Activated CD8-positive, alpha-beta T cell treated with anti-CD3 and anti-CD28 coated beads for 36 hours (primary cell): ENCODE data around the gene ABCD2. TPM values are rescaled to one million over a fixed set of nuclear protein-coding genes. Genes with fewer than 3 reads are reported as not detected.
"Not testable (repeated sequence)": the region's sequence is repeated elsewhere in the genome, so short reads cannot be mapped to it uniquely, and the experiment has no call there.

ENCODE experiments used
- ATAC-seq: fragments of 200-7000 bp; cut with Tn5 transposase; one replicate; pipeline ENCODE4 v1.10.0; 2021; ENCODE audit warnings: mild to moderate bottlenecking, moderate library complexity
- CTCF ChIA-PET: fragments of 350-600 bp; sonication (Branson Sonifier 250); formaldehyde crosslinking; loops from one replicate; lab custom pipeline; 2021; ENCODE audit warnings: antibody characterized with exemption; lab: Charles Lee
- POLR2A ChIA-PET: fragments of 350-600 bp; sonication (Branson Sonifier 250); formaldehyde crosslinking; loops from one replicate; lab custom pipeline; 2021; ENCODE audit warnings: antibody characterized with exemption; lab: Charles Lee
- DNase-seq: peaks from one replicate; pipeline ENCODE4 v3.0.0-alpha.2; 2020
- H3K27ac Mint-ChIP-seq: one replicate; pipeline ENCODE4 v1.8.0; 2021; ENCODE audit warnings: mild to moderate bottlenecking, mixed read lengths
- H3K27me3 Mint-ChIP-seq: one replicate; pipeline ENCODE4 v1.8.0; 2021; ENCODE audit warnings: mixed read lengths
- H3K36me3 Mint-ChIP-seq: one replicate; pipeline ENCODE4 v1.8.0; 2021; ENCODE audit warnings: low read depth, mixed read lengths
- H3K4me1 Mint-ChIP-seq: one replicate; pipeline ENCODE4 v1.8.0; 2021; ENCODE audit warnings: low read depth, mixed read lengths
- H3K4me3 Mint-ChIP-seq: one replicate; pipeline ENCODE4 v1.8.0; 2021; ENCODE audit warnings: mild to moderate bottlenecking, moderate library complexity, mixed read lengths
- H3K9me3 Mint-ChIP-seq: one replicate; pipeline ENCODE4 v1.8.0; 2021; ENCODE audit warnings: mixed read lengths
- intact Hi-C: fragments of 100-400 bp; cut with micrococcal nuclease; formaldehyde crosslinking; loops from one replicate; pipeline ENCODE4 v1.10.0; 2022
- total RNA-seq, 2 experiments: library from RNA; stranded (reverse); gene quantifications; one replicate each; pipeline ENCODE4 v1.2.3, GENCODE V29; 2021
- TF ChIP-seq, protein P1 (sequence below): fragments of 200-600 bp; IDR thresholded peaks from one replicate; pipeline ENCODE4 v1.8.0; 2022; ENCODE audit warnings: antibody characterized with exemption, mild to moderate bottlenecking

ABCD2 gene
- total RNA-seq, 2 experiments from 2014 or later, result 3.8 to 4.0 TPM

- Mint-ChIP-seq H3K9me3 (no peaks in the 10 kb centered on the region), H3K36me3 (peaks cover 13% of the 10 kb centered on the region), H3K4me1 (peaks cover 70% of the 10 kb centered on the region), H3K4me3 (no peak overlapping the region), H3K27me3 (no peaks in the 10 kb centered on the region), H3K27ac (peak overlapping the region; percentile 51)
- intact Hi-C loops, result no loop called here
- DNase-seq (no peak), ATAC-seq (no peak)
- ChIA-PET CTCF (no interaction called here), POLR2A (interaction anchor here (1.4 kb wide), 1 partner anchor 9 kb away, joined by 3 read pairs; no protein-coding TSS in a partner anchor)
- TF ChIP-seq, protein P1, sequence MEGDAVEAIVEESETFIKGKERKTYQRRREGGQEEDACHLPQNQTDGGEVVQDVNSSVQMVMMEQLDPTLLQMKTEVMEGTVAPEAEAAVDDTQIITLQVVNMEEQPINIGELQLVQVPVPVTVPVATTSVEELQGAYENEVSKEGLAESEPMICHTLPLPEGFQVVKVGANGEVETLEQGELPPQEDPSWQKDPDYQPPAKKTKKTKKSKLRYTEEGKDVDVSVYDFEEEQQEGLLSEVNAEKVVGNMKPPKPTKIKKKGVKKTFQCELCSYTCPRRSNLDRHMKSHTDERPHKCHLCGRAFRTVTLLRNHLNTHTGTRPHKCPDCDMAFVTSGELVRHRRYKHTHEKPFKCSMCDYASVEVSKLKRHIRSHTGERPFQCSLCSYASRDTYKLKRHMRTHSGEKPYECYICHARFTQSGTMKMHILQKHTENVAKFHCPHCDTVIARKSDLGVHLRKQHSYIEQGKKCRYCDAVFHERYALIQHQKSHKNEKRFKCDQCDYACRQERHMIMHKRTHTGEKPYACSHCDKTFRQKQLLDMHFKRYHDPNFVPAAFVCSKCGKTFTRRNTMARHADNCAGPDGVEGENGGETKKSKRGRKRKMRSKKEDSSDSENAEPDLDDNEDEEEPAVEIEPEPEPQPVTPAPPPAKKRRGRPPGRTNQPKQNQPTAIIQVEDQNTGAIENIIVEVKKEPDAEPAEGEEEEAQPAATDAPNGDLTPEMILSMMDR, result no peak
Measured at GRCh38 chr12:39626033-39626814, 6.6 kb upstream of the ABCD2 start.

DNA sequence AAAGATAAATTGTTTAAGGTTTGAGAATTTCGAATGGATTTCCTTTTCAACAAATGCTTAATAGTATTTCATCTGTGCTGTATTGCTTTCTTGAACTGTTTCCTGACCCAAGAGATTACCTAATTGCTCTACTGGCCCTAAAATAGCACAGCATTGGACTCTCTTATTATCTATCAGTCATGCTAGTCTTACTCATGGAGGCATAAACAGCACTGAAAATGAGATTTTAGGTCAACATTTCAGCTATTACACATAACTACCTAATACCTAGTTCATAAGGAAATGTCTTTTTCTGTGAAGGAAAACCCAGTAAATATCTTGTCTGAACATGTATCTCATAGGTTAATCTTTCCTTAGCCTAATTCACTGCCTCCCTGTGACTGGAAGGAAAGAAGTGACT, 4.3 kb upstream of the ABCD2 start:
- POLR2A ChIA-PET, result no interaction called here
- TF ChIP-seq, protein P1, result no peak
- intact Hi-C loops, result loop anchor here (5.0 kb wide), 1 partner anchor 58 kb away; no protein-coding TSS in a partner anchor
- Mint-ChIP-seq H3K27ac (peak overlapping the region; percentile 77), H3K4me1 (peaks cover 61% of the 10 kb centered on the region), H3K27me3 (no peaks in the 10 kb centered on the region), H3K36me3 (peaks cover 7% of the 10 kb centered on the region), H3K9me3 (no peaks in the 10 kb centered on the region), H3K4me3 (no peak overlapping the region)
- CTCF ChIA-PET, result no interaction called here
- no peak for ATAC-seq
- no peak for DNase-seq

GRCh38 chr12:39623160-39623559, 3.6 kb upstream of the ABCD2 start:
- DNase-seq, ATAC-seq, H3K4me3 Mint-ChIP-seq, H3K36me3 Mint-ChIP-seq, H3K27ac Mint-ChIP-seq, H3K27me3 Mint-ChIP-seq, H3K9me3 Mint-ChIP-seq: not testable (repeated sequence)
- peaks cover 55% of the 10 kb centered on the region for H3K4me1 Mint-ChIP-seq
- CTCF ChIA-PET, result interaction anchor here (2.0 kb wide), 1 partner anchor 68 kb away, joined by 5 read pairs; no protein-coding TSS in a partner anchor
- intact Hi-C loops, result loop anchor here (5.0 kb wide), 1 partner anchor 59 kb away; no protein-coding TSS in a partner anchor
- POLR2A ChIA-PET, result interaction anchor here (0.6 kb wide), 1 partner anchor 21 kb away, joined by 3 read pairs; no protein-coding TSS in a partner anchor

DNA sequence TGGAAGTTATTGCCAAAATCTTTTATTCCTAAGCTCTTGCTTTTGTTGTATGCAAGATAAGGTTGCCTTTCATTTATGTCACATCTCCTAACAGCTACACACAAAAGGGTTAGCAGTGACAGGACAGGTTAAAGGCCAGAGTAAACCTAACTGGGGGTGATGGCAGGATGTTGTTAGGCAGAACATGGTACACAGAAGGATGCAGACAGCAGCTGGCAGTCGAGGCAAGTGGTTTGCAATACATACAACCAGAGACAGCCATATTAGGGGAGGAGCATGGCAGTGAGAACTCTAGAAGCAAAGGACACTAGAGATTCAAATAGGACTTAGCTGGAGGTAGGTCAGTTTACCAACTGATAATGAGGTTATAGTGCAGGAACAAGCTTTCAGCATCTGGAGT, 2.7 kb upstream of the ABCD2 start:
- Mint-ChIP-seq H3K4me1 (peaks cover 49% of the 10 kb centered on the region), H3K4me3 (peak overlapping the region; percentile 24), H3K27me3 (no peaks in the 10 kb centered on the region), H3K36me3 (peaks cover 8% of the 10 kb centered on the region), H3K27ac (no peak overlapping the region), H3K9me3 (no peaks in the 10 kb centered on the region)
- intact Hi-C loops, result loop anchor here (5.0 kb wide), 1 partner anchor 60 kb away; no protein-coding TSS in a partner anchor
- TF ChIP-seq, protein P1, result no peak
- peak; percentile 41 for DNase-seq
- CTCF ChIA-PET, result interaction anchor here (1.6 to 2.0 kb wide), 2 partner anchors 29 to 69 kb away, joined by 4 to 5 read pairs; no protein-coding TSS in a partner anchor
- peak; percentile 5 for ATAC-seq
- POLR2A ChIA-PET, result interaction anchor here (0.6 kb wide), 1 partner anchor 22 kb away, joined by 3 read pairs; no protein-coding TSS in a partner anchor

DNA sequence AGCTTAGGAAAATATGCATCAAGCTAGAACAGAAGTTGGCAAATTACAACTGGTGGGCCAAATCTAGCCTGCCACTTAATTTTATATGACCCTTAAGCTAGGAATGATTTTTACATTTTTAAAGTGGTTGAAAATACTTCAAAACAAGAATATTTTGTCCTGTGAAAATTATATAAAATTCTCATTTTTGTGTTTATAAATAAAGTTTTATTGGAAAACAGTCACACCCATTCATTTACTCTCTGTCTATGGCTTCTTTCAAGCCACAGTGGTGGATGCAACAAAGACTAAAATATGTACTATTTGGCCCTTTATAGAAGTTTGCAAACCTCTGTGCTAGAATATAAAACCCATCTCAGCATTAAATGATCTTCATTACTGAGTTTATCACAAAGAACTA, 2.1 kb upstream of the ABCD2 start:
- DNase-seq, result no peak
- ChIA-PET POLR2A (no interaction called here), CTCF (interaction anchor here (1.2 to 3.0 kb wide), 5 partner anchors 11 to 390 kb away, joined by 3 to 16 read pairs (median 5); no protein-coding TSS in a partner anchor)
- peak overlapping the region; percentile 24 for H3K4me3 Mint-ChIP-seq
- intact Hi-C loops, result loop anchor here (2.0 to 5.0 kb wide), 2 partner anchors 61 to 179 kb away; partner anchors contain the start of gene KIF21A
- TF ChIP-seq, protein P1, result no peak
- peaks cover 8% of the 10 kb centered on the region for H3K36me3 Mint-ChIP-seq
- peaks cover 46% of the 10 kb centered on the region for H3K4me1 Mint-ChIP-seq
- H3K27me3 Mint-ChIP-seq, result no peaks in the 10 kb centered on the region
- no peaks in the 10 kb centered on the region for H3K9me3 Mint-ChIP-seq
- H3K27ac Mint-ChIP-seq, result no peak overlapping the region
- no peak for ATAC-seq
